Hepatocyte (in vitro differentiated cells): ENCODE data around the gene SPRN. TPM values are rescaled to one million over a fixed set of nuclear protein-coding genes. Genes with fewer than 3 reads are reported as not detected.

Source experiments
- DNase-seq: peaks from one replicate; pipeline ENCODE4 v3.0.0-alpha.2; 2016; ENCODE audit warnings: low spot score
- H2AFZ ChIP-seq: fragments of 200-600 bp; sonication (generic); 2 replicates; pipeline ENCODE4 v1.6.0; 2016; ENCODE audit warnings: antibody characterized with exemption, mild to moderate bottlenecking
- H3K27ac ChIP-seq: fragments of 200-600 bp; sonication (generic); 2 replicates; pipeline ENCODE4 v1.5.1; 2016; ENCODE audit warnings: mild to moderate bottlenecking
- H3K27me3 ChIP-seq: fragments of 200-600 bp; sonication (generic); 2 replicates; pipeline ENCODE4 v1.6.1; 2016
- H3K36me3 ChIP-seq: fragments of 200-600 bp; sonication (generic); replicated peaks from 2 replicates; pipeline ENCODE4 v1.5.1; 2016; ENCODE audit warnings: low read depth; ENCODE audit not compliant: insufficient read depth
- H3K4me1 ChIP-seq: fragments of 200-600 bp; sonication (generic); 2 replicates; pipeline ENCODE4 v1.5.1; 2016; ENCODE audit warnings: mild to moderate bottlenecking, moderate library complexity; ENCODE audit not compliant: insufficient read depth
- H3K4me2 ChIP-seq: fragments of 200-600 bp; sonication (generic); 2 replicates; pipeline ENCODE4 v1.6.0; 2016
- H3K4me3 ChIP-seq: fragments of 200-600 bp; sonication (generic); 2 replicates; pipeline ENCODE4 v1.5.1; 2016; ENCODE audit warnings: mild to moderate bottlenecking
- H3K79me2 ChIP-seq: fragments of 200-600 bp; sonication (generic); 2 replicates; pipeline ENCODE4 v1.6.0; 2017; ENCODE audit warnings: mild to moderate bottlenecking
- H3K9me2 ChIP-seq: fragments of 200-600 bp; sonication (generic); replicated peaks from 2 replicates; pipeline ENCODE4 v1.6.0; 2017; ENCODE audit warnings: mild to moderate bottlenecking; ENCODE audit not compliant: insufficient read depth
- H3K9me3 ChIP-seq: fragments of 200-600 bp; sonication (generic); 2 replicates; pipeline ENCODE4 v1.5.1; 2016; ENCODE audit warnings: low read depth, mild to moderate bottlenecking
- H4K20me1 ChIP-seq: fragments of 200-600 bp; sonication (generic); 2 replicates; pipeline ENCODE4 v1.6.0; 2016; ENCODE audit warnings: mild to moderate bottlenecking; ENCODE audit not compliant: insufficient read depth, poor library complexity, severe bottlenecking
- EZH2 ChIP-seq: fragments of 200-600 bp; sonication (generic); IDR thresholded peaks from 2 replicates; pipeline ENCODE4 v1.6.1; 2016; ENCODE audit warnings: antibody characterized with exemption, mild to moderate bottlenecking, borderline replicate concordance
- EZH2phosphoT487 ChIP-seq: fragments of 200-600 bp; sonication (generic); IDR thresholded peaks from one replicate; pipeline ENCODE4 v1.6.1; 2018; ENCODE audit warnings: antibody characterized with exemption, mild to moderate bottlenecking, low read depth, moderate library complexity; ENCODE audit not compliant: unreplicated experiment, severe bottlenecking
- WGBS: methylation state at CpG from one replicate; pipeline ENCODE4 v1.1.6; 2016; ENCODE audit warnings: low lambda C conversion rate; ENCODE audit errors: missing lambda C conversion rate; 5-methylcytosine and 5-hydroxymethylcytosine counted together
- polyA plus RNA-seq: library from polyadenylated mRNA; unstranded; fragments of >200 nt; fragmentation: Nextera tagmentation; extraction: Ambion mirVana; gene quantifications from 2 replicates; pipeline ENCODE4 v1.2.1, GENCODE V29; 2016
- total RNA-seq: library from RNA; depleted of rRNA; stranded (reverse); fragments of >200 nt; gene quantifications from 2 replicates; pipeline ENCODE4 v1.2.3, GENCODE V29; 2014
- TF ChIP-seq, protein P1 (sequence below): fragments of 200-600 bp; sonication (generic); IDR thresholded peaks from 2 replicates; pipeline ENCODE4 v1.5.1; 2016; ENCODE audit warnings: antibody characterized with exemption, mild to moderate bottlenecking; ENCODE audit not compliant: poor library complexity

Gene SPRN
- total and polyA plus RNA-seq, 2 experiments from 2014 or later: 0.97 to 2.7 TPM

DNA sequence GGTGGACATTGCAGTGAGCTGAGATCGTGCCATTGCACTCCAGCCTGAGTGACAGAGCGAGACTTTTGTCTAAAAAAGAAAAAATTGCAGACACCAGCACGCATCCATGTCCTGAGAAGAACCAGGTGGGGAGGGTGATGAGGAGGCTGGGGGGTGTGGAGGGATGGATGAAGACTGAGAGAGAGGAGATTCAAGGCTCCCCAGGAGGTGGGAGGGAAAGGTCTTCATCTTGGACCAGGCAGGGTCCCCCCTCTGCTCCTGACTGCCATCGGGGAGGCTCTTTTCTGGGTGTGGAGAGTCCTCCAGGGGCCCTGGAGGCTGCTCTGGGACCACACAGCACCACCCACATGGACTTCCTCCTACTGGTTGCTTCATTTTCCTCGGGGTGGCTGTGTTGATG is 30.8 kb upstream of the SPRN start:
- Histone ChIP-seq H3K9me2 (no peaks in the 10 kb centered on the region), H3K9me3 (no peaks in the 10 kb centered on the region), H3K27me3 (no peaks in the 10 kb centered on the region), H3K79me2 (no peaks in the 10 kb centered on the region), H3K4me2 (no peak overlapping the region), H4K20me1 (no peaks in the 10 kb centered on the region), H3K4me3 (no peak overlapping the region), H3K27ac (no peak overlapping the region), H2AFZ (no peak overlapping the region), H3K4me1 (no peaks in the 10 kb centered on the region), H3K36me3 (no peaks in the 10 kb centered on the region)
- no peak for TF ChIP-seq EZH2
- 64% methylated on average over 5 of the region's 5 CpGs for WGBS
- no peak for DNase-seq

DNA sequence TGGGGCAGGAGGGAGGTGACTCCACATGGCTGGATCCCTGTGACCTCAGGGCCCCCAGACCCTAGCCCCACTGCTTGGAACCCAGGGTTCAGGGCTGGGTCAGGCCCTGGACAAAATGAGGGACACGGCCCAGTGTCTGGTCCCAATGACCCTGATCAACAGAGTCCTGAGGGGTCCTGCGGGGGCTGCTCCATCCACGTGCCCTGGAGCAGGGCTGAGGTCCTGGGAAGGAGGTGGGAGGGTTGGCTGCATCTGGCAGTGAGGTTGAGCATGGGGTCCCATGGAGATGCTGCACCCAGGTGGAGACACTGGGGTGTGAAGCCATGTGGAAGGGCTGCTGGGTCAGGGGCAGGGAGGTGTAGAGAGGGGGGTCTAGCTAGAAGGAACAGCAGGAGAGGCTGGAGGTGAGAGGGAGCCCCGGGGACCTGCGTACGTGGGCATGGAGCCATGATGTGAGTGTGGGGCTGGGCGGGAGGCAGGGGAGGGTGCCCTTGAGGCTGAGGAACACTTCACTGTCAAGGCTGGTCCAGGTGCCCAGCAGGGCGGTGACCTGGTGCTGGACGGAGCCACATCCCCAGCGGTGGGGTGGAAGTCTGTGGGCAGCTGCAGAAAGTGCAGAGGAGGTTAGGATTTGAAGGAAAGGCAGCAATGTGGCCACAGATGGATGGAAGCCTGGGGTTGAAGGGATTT is 29.9 kb upstream of the SPRN start:
- no peaks in the 10 kb centered on the region for H3K36me3 ChIP-seq
- 72% methylated on average over 6 of the region's 10 CpGs for WGBS
- no peak overlapping the region for H2AFZ ChIP-seq
- H4K20me1 ChIP-seq: no peaks in the 10 kb centered on the region
- DNase-seq: no peak
- H3K4me2 ChIP-seq: no peak overlapping the region
- H3K9me3 ChIP-seq: no peaks in the 10 kb centered on the region
- no peak overlapping the region for H3K4me3 ChIP-seq
- H3K79me2 ChIP-seq: no peaks in the 10 kb centered on the region
- no peaks in the 10 kb centered on the region for H3K9me2 ChIP-seq
- TF ChIP-seq, protein P1, sequence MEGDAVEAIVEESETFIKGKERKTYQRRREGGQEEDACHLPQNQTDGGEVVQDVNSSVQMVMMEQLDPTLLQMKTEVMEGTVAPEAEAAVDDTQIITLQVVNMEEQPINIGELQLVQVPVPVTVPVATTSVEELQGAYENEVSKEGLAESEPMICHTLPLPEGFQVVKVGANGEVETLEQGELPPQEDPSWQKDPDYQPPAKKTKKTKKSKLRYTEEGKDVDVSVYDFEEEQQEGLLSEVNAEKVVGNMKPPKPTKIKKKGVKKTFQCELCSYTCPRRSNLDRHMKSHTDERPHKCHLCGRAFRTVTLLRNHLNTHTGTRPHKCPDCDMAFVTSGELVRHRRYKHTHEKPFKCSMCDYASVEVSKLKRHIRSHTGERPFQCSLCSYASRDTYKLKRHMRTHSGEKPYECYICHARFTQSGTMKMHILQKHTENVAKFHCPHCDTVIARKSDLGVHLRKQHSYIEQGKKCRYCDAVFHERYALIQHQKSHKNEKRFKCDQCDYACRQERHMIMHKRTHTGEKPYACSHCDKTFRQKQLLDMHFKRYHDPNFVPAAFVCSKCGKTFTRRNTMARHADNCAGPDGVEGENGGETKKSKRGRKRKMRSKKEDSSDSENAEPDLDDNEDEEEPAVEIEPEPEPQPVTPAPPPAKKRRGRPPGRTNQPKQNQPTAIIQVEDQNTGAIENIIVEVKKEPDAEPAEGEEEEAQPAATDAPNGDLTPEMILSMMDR: no peak
- TF ChIP-seq EZH2: no peak
- TF ChIP-seq EZH2phosphoT487: no peak
- H3K4me1 ChIP-seq: no peaks in the 10 kb centered on the region
- H3K27ac ChIP-seq: no peak overlapping the region
- H3K27me3 ChIP-seq: no peaks in the 10 kb centered on the region

- Histone ChIP-seq H2AFZ (no peak within 1 kb of the TSS), H3K9me2 (no peaks in the 10 kb centered on the region), H3K79me2 (no peaks in the 10 kb centered on the region), H3K4me1 (no peaks in the 10 kb centered on the region), H3K4me2 (no peak within 1 kb of the TSS), H3K27me3 (no peaks in the 10 kb centered on the region), H3K36me3 (no peaks in the 10 kb centered on the region), H3K9me3 (peaks cover 4% of the 10 kb centered on the region), H4K20me1 (no peaks in the 10 kb centered on the region), H3K4me3 (no peak within 1 kb of the TSS), H3K27ac (no peak within 1 kb of the TSS)
- no peak for TF ChIP-seq EZH2phosphoT487
- no peak for TF ChIP-seq EZH2
- TF ChIP-seq, protein P1: no peak
- 81% methylated on average over 11 of the region's 11 CpGs for WGBS
- no peak for DNase-seq
Observed at GRCh38 chr10:133453516-133454203, 29.2 kb upstream of the SPRN start, which contains the start of gene SCART1. Gene SCART1, plus strand, starts transcription at chr10:133453945. Its CDS starts 53 bp downstream, at chr10:133453998.

DNA sequence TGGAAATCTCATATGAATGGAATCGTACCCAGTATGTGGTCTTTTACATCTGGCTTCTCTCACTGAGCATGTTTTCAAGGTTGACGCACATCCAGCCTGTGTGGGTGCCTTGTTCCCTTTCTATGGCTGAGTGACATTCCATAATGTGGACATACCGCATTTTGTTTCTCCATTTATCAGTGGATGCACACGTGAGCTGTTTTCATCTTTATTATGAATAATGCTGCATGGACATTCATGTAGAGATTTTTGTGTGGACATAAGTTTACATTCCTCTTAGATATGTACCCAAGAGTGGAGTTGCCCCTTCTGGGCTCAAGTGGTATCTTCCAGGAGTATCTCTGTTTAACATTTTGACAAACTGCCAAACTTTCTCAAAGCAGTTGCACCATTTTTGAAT is 28.0 kb upstream of the SPRN start:
- Histone ChIP-seq H3K27me3 (no peaks in the 10 kb centered on the region), H3K79me2 (no peaks in the 10 kb centered on the region), H3K9me2 (no peaks in the 10 kb centered on the region), H3K9me3 (peaks cover 17% of the 10 kb centered on the region), H3K27ac (no peak overlapping the region), H3K4me2 (no peak overlapping the region), H3K4me3 (no peak overlapping the region), H2AFZ (no peak overlapping the region), H3K4me1 (no peaks in the 10 kb centered on the region), H4K20me1 (no peaks in the 10 kb centered on the region), H3K36me3 (no peaks in the 10 kb centered on the region)
- no peak for DNase-seq
- no peak for TF ChIP-seq EZH2phosphoT487
- TF ChIP-seq, protein P1: no peak
- 77% methylated on average over 4 of the region's 4 CpGs for WGBS
